ENCODE results near the gene XRCC6. TPM values are rescaled to one million over a fixed set of nuclear protein-coding genes. Genes with fewer than 3 reads are reported as not detected.

Gene XRCC6
- total RNA-seq, 1 experiment from 2014 or later, result 588 TPM

- no peaks in the 10 kb centered on the region for H3K9me2 ChIP-seq (ENCODE audit: insufficient read depth)
- no peak overlapping the region for H3K4me3 ChIP-seq (replicated peaks in 1 of 2; ENCODE audit: low read depth in 1 of 2, low read length in 2 of 2)
- H3K4me1 ChIP-seq (ENCODE audit: control insufficient read depth in 1 of 2, insufficient read depth in 2 of 2, low read length in 2 of 2), result peaks cover 16 to 21% of the 10 kb centered on the region in 2 experiments; a peak in 3 of 4 replicates
- DNase-seq (ENCODE audit: low read depth, low spot score) (no peak), ATAC-seq (no peak)
- ChIA-PET CTCF (no interaction called here), RAD21 (ENCODE audit: low non-redundant PET in 1 of 2, low total read pairs in 2 of 2, uncharacterized antibody in 2 of 2, unreplicated experiment in 2 of 2) (no interaction called here), POLR2A (no interaction called here)
- BruUV-seq (replicated peaks), result no TSS peak
- H3K9me3 ChIP-seq (ENCODE audit: control insufficient read depth in 1 of 2, insufficient read depth in 1 of 2, low read depth in 1 of 2, low read length in 2 of 2), result no peaks in the 10 kb centered on the region
- no peak overlapping the region for H3K4me2 ChIP-seq (ENCODE audit: low read length)
- no peaks in the 10 kb centered on the region for H3K27me3 ChIP-seq (ENCODE audit: insufficient read depth, low read length)
- no peaks in the 10 kb centered on the region for H4K20me1 ChIP-seq (ENCODE audit: insufficient read depth)
- no peaks in the 10 kb centered on the region for H3K36me3 ChIP-seq (ENCODE audit: control insufficient read depth in 1 of 2, insufficient read depth in 2 of 2, low read length in 2 of 2)
- peaks cover 11% of the 10 kb centered on the region; the same call in 1 of the 2 replicates for H3K79me2 ChIP-seq (ENCODE audit: insufficient read depth, low read length)
- no peak overlapping the region for H3K27ac ChIP-seq (ENCODE audit: low read depth, low read length)
- no peak overlapping the region for H3K9ac ChIP-seq (ENCODE audit: low read length)
- intact Hi-C loops (cut with micrococcal nuclease), result no loop called here
- H2AFZ ChIP-seq (ENCODE audit: low read depth, low read length, poor library complexity, severe bottlenecking), result no peak overlapping the region
- TF ChIP-seq YY1 (IDR thresholded peaks at IDR 0.05; ENCODE audit: extremely low read depth, insufficient replicate concordance, low read depth, low read length) (no peak), EZH2phosphoT487 (IDR thresholded peaks at IDR 0.05; ENCODE audit: borderline replicate concordance) (no peak), SIN3A (IDR thresholded peaks at IDR 0.05; ENCODE audit: low read depth) (no peak)
Measured at GRCh38 chr22:41585898-41586297, 35.2 kb upstream of the XRCC6 start.

GRCh38 chr22:41587347-41587723 is 33.8 kb upstream of the XRCC6 start:
- ChIA-PET CTCF (no interaction called here), RAD21 (ENCODE audit: low non-redundant PET in 1 of 2, low total read pairs in 2 of 2, uncharacterized antibody in 2 of 2, unreplicated experiment in 2 of 2) (no interaction called here), POLR2A (no interaction called here)
- Histone ChIP-seq H3K27me3 (ENCODE audit: insufficient read depth, low read length) (no peaks in the 10 kb centered on the region), H3K27ac (ENCODE audit: low read depth, low read length) (no peak overlapping the region), H4K20me1 (ENCODE audit: insufficient read depth) (no peaks in the 10 kb centered on the region), H3K36me3 (ENCODE audit: control insufficient read depth in 1 of 2, insufficient read depth in 2 of 2, low read length in 2 of 2) (no peaks in the 10 kb centered on the region), H3K9me3 (ENCODE audit: control insufficient read depth in 1 of 2, insufficient read depth in 1 of 2, low read depth in 1 of 2, low read length in 2 of 2) (no peaks in the 10 kb centered on the region), H3K9me2 (ENCODE audit: insufficient read depth) (no peaks in the 10 kb centered on the region), H3K4me3 (replicated peaks in 1 of 2; ENCODE audit: low read depth in 1 of 2, low read length in 2 of 2) (no peak overlapping the region), H3K9ac (ENCODE audit: low read length) (no peak overlapping the region), H3K4me1 (ENCODE audit: control insufficient read depth in 1 of 2, insufficient read depth in 2 of 2, low read length in 2 of 2) (peaks cover 19 to 27% of the 10 kb centered on the region in 2 experiments; a peak in 3 of 4 replicates), H3K79me2 (ENCODE audit: insufficient read depth, low read length) (peaks cover 11% of the 10 kb centered on the region; the same call in 1 of the 2 replicates), H2AFZ (ENCODE audit: low read depth, low read length, poor library complexity, severe bottlenecking) (no peak overlapping the region), H3K4me2 (ENCODE audit: low read length) (peak overlapping the region; percentile 99; the same call in 1 of the 2 replicates)
- DNase-seq (ENCODE audit: low read depth, low spot score) (no peak), ATAC-seq (no peak)
- intact Hi-C loops (cut with micrococcal nuclease), result no loop called here
- TF ChIP-seq REST (IDR thresholded peaks at IDR 0.05; ENCODE audit: low read depth) (no peak), CBX3 (IDR thresholded peaks at IDR 0.05; ENCODE audit: low read depth) (no peak), FOSL1 (IDR thresholded peaks at IDR 0.05; ENCODE audit: low read depth) (no peak), ZBTB33 (IDR thresholded peaks at IDR 0.05; ENCODE audit: extremely low read depth, insufficient replicate concordance, low read length) (no peak), EGR1 (IDR thresholded peaks at IDR 0.05; ENCODE audit: low read depth) (no peak), MAX (IDR thresholded peaks at IDR 0.05) (no peak), JUND (IDR thresholded peaks at IDR 0.05) (no peak), POLR2AphosphoS5 (IDR thresholded peaks at IDR 0.05; ENCODE audit: low read depth, low read length) (no peak), ZFX (IDR thresholded peaks at IDR 0.05) (no peak), SRF (IDR thresholded peaks at IDR 0.05; ENCODE audit: low read depth) (no peak), SP1 (IDR thresholded peaks at IDR 0.05; ENCODE audit: low read depth) (no peak), ATF3 (IDR thresholded peaks at IDR 0.05) (no peak), EZH2phosphoT487 (IDR thresholded peaks at IDR 0.05; ENCODE audit: borderline replicate concordance) (no peak), EZH2 (IDR thresholded peaks at IDR 0.05) (no peak), ELF1 (IDR thresholded peaks at IDR 0.05; ENCODE audit: borderline replicate concordance, low read depth) (no peak), RAD21 (IDR thresholded peaks at IDR 0.05; ENCODE audit: low read depth) (no peak)
- no TSS peak for BruUV-seq (replicated peaks)
